Naive thymus-derived CD4-positive, alpha-beta T cell (primary cell): ENCODE results near the gene GOPC. TPM values are rescaled to one million over a fixed set of nuclear protein-coding genes. Genes with fewer than 3 reads are reported as not detected.

ENCODE experiments used
- ATAC-seq: fragments of 150-1000 bp; cut with Tn5 transposase; 2 replicates; pipeline ENCODE4 v1.10.0; 2021; ENCODE audit warnings: mild to moderate bottlenecking, moderate library complexity
- CTCF ChIA-PET: fragments of 350-600 bp; sonication (Branson Sonifier 250); formaldehyde crosslinking; loops from one replicate; lab custom pipeline; 2021; ENCODE audit warnings: antibody characterized with exemption; lab: Charles Lee
- POLR2A ChIA-PET: fragments of 350-600 bp; sonication (Branson Sonifier 250); formaldehyde crosslinking; loops from one replicate; lab custom pipeline; 2021; ENCODE audit warnings: antibody characterized with exemption, inconsistent platforms; lab: Charles Lee
- DNase-seq, 9 donors: peaks; one replicate each; pipeline versions ENCODE4 v3.0.0 to v3.0.0-alpha.2; 2020 to 2022; ENCODE audit warnings: mixed read lengths in 1 of 9
- H3K27ac ChIP-seq: one replicate; pipeline ENCODE4 v1.7.0; 2013; ENCODE audit warnings: mild to moderate bottlenecking, low read depth, low read length, moderate library complexity
- H3K27me3 ChIP-seq, 2 donors: one replicate each; pipeline ENCODE4 v1.7.0; 2013; ENCODE audit warnings: low read length in 2 of 2, mild to moderate bottlenecking in 2 of 2, moderate library complexity in 2 of 2; ENCODE audit not compliant: control insufficient read depth in 2 of 2, insufficient read depth in 2 of 2
- H3K36me3 ChIP-seq, 3 experiments: 1 replicate in 2 of 3; 2 replicates in 1 of 3; pipeline ENCODE4 v1.7.0; 2013; ENCODE audit warnings: low read length in 3 of 3, mild to moderate bottlenecking in 3 of 3, moderate library complexity in 1 of 3; ENCODE audit not compliant: insufficient read depth in 3 of 3, control insufficient read depth in 2 of 3
- H3K4me1 ChIP-seq, 2 donors: one replicate each; pipeline ENCODE4 v1.7.0; 2013; ENCODE audit warnings: low read length in 2 of 2, mild to moderate bottlenecking in 2 of 2, moderate library complexity in 1 of 2; ENCODE audit not compliant: control insufficient read depth in 2 of 2, insufficient read depth in 2 of 2
- H3K4me3 ChIP-seq: 2 replicates; pipeline ENCODE4 v1.7.0; 2013; ENCODE audit warnings: mild to moderate bottlenecking, low read length
- H3K9me3 ChIP-seq, 3 experiments: 1 replicate in 2 of 3; 2 replicates in 1 of 3; pipeline ENCODE4 v1.7.0; 2013; ENCODE audit warnings: low read length in 3 of 3; ENCODE audit not compliant: control insufficient read depth in 2 of 3
- H3K27ac Mint-ChIP-seq, 9 donors: one replicate each; pipeline ENCODE4 v1.8.0; 2020 to 2022; ENCODE audit warnings: mixed read lengths in 9 of 9, mild to moderate bottlenecking in 8 of 9, moderate library complexity in 5 of 9, inconsistent platforms in 2 of 9
- H3K27me3 Mint-ChIP-seq, 5 donors: one replicate each; pipeline ENCODE4 v1.8.0; 2021 to 2022; ENCODE audit warnings: mixed read lengths in 5 of 5, mild to moderate bottlenecking in 1 of 5
- H3K36me3 Mint-ChIP-seq, 5 donors: one replicate each; pipeline ENCODE4 v1.8.0; 2020 to 2022; ENCODE audit warnings: mixed read lengths in 5 of 5, mild to moderate bottlenecking in 3 of 5, inconsistent platforms in 1 of 5
- H3K4me1 Mint-ChIP-seq, 7 donors: one replicate each; pipeline ENCODE4 v1.8.0; 2020 to 2022; ENCODE audit warnings: mixed read lengths in 7 of 7, mild to moderate bottlenecking in 3 of 7, inconsistent platforms in 1 of 7
- H3K4me3 Mint-ChIP-seq, 10 donors: one replicate each; pipeline ENCODE4 v1.8.0; 2020 to 2022; ENCODE audit warnings: mild to moderate bottlenecking in 10 of 10, mixed read lengths in 10 of 10, moderate library complexity in 6 of 10, inconsistent platforms in 2 of 10
- H3K9me3 Mint-ChIP-seq, 11 donors: one replicate each; pipeline ENCODE4 v1.8.0; 2020 to 2022; ENCODE audit warnings: mixed read lengths in 11 of 11, mild to moderate bottlenecking in 4 of 11, inconsistent platforms in 1 of 11, moderate library complexity in 1 of 11
- intact Hi-C, 2 donors: fragments of 100-400 bp; cut with micrococcal nuclease; formaldehyde crosslinking; loops; one replicate each; pipeline ENCODE4 v1.15.1; 2023
- polyA plus RNA-seq, 2 donors: library from polyadenylated mRNA; unstranded; fragments of 300-500 nt; fragmentation: Illumina TruSeq; gene quantifications; one replicate each; pipeline ENCODE4 v1.2.3, GENCODE V29; 2021
- total RNA-seq, 6 experiments: library from RNA in 5 of 6; stranded (reverse) in 5 of 6; gene quantifications; 1 replicate in 5 of 6; 2 replicates in 1 of 6; pipeline ENCODE4 v1.2.3 and lab custom pipeline; 2021 to 2026

Gene GOPC
- total and polyA plus RNA-seq, 7 experiments from 2014 or later, result 14.3 to 39.4 (median 19.5) TPM

DNA sequence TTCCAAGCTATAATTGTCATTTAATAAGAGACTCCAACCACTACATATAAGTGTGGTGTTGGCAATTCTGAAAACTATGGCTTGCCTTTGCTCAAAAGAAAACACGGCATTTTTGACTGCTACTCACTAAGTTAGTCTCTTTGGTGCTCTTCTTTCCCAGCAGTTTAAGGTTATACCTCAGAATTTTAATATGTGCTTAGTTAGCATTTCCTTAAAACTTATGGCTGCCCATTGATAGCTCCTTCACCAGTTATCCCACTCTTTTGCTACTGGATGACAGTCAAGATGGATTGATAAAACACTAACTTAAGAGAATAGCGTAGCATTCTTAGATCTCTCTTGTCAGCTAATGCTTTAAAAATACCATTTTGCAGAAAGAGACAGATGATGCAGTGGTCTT, 34.1 kb downstream of the GOPC start:
- CTCF ChIA-PET, result no interaction called here
- H3K4me1 Mint-ChIP-seq, result peaks cover 0 to 12% (median 3%) of the 10 kb centered on the region in 7 donors
- peak overlapping the region in 5 of 9 donors; percentile 3 to 67 (median 22) for H3K27ac Mint-ChIP-seq
- no peaks in the 10 kb centered on the region for H3K27me3 ChIP-seq
- no peak overlapping the region for H3K4me3 ChIP-seq
- no peaks in the 10 kb centered on the region for H3K9me3 Mint-ChIP-seq
- no peaks in the 10 kb centered on the region for H3K27me3 Mint-ChIP-seq
- DNase-seq, result no peak
- intact Hi-C loops, result no loop called here
- ATAC-seq, result no peak
- no peaks in the 10 kb centered on the region for H3K9me3 ChIP-seq
- no peaks in the 10 kb centered on the region for H3K4me1 ChIP-seq
- H3K36me3 Mint-ChIP-seq, result peaks cover 0 to 20% (median 7%) of the 10 kb centered on the region in 5 donors
- peaks cover 0 to 64% (median 25%) of the 10 kb centered on the region in 3 experiments for H3K36me3 ChIP-seq
- no peak overlapping the region for H3K4me3 Mint-ChIP-seq
- POLR2A ChIA-PET, result interaction anchor here (1.7 kb wide), 1 partner anchor 21 kb away, joined by 3 read pairs; no protein-coding TSS in a partner anchor
- no peak overlapping the region for H3K27ac ChIP-seq

DNA sequence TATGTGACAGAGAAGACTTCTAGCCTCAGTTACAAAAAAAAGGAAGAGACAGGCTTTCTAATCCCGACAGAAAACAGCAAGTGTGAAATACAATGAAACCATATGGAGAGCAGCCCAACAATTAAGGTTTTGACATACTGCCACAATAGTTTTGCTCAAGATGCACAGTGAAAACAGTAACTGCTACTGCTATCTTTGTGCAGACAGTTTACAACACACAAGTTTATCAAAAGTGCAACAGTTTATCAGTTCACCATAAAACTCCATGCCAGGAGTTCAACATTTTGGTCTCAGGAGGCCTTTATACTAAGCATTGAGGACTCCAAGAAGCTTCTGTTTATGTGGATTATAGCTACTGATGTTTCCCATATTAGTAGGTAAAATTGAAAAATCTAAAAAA, 37.6 kb downstream of the GOPC start:
- intact Hi-C loops, result no loop called here
- ChIA-PET POLR2A (no interaction called here), CTCF (interaction anchor here (0.7 kb wide), 1 partner anchor 16 kb away, joined by 3 read pairs; no protein-coding TSS in a partner anchor)
- Histone ChIP-seq H3K4me3 (no peak overlapping the region), H3K27me3 (no peaks in the 10 kb centered on the region), H3K36me3 (peaks cover 0 to 54% (median 20%) of the 10 kb centered on the region in 3 experiments), H3K4me1 (no peaks in the 10 kb centered on the region), H3K9me3 (no peaks in the 10 kb centered on the region), H3K27ac (no peak overlapping the region)
- peaks cover 0 to 20% (median 7%) of the 10 kb centered on the region in 5 donors for H3K36me3 Mint-ChIP-seq
- H3K27me3 Mint-ChIP-seq, result no peaks in the 10 kb centered on the region
- ATAC-seq (no peak), DNase-seq (no peak)
- peak overlapping the region in 1 of 9 donors; percentile 58 for H3K27ac Mint-ChIP-seq
- peaks cover 0 to 4% (median 0%) of the 10 kb centered on the region in 7 donors for H3K4me1 Mint-ChIP-seq
- H3K4me3 Mint-ChIP-seq, result no peak overlapping the region
- H3K9me3 Mint-ChIP-seq, result no peaks in the 10 kb centered on the region

- no peaks in the 10 kb centered on the region for H3K27me3 Mint-ChIP-seq
- ATAC-seq, result no peak
Observed at GRCh38 chr6:117561128-117561527, 41.2 kb downstream of the GOPC start.

GRCh38 chr6:117559299-117559698, 43.0 kb downstream of the GOPC start:
- ChIA-PET POLR2A (interaction anchor here (1.0 to 1.2 kb wide), 3 partner anchors 8 to 107 kb away, joined by 3 read pairs; no protein-coding TSS in a partner anchor), CTCF (interaction anchor here (0.9 to 2.7 kb wide), 3 partner anchors 10 to 110 kb away, joined by 3 to 12 read pairs (median 4); no protein-coding TSS in a partner anchor)
- Histone ChIP-seq H3K27me3 (no peaks in the 10 kb centered on the region), H3K9me3 (no peaks in the 10 kb centered on the region), H3K4me1 (no peaks in the 10 kb centered on the region), H3K4me3 (no peak overlapping the region), H3K36me3 (peaks cover 0 to 14% (median 0%) of the 10 kb centered on the region in 3 experiments), H3K27ac (no peak overlapping the region)
- no peaks in the 10 kb centered on the region for H3K9me3 Mint-ChIP-seq
- DNase-seq, result no peak
- peaks cover 0 to 3% (median 0%) of the 10 kb centered on the region in 7 donors for H3K4me1 Mint-ChIP-seq
- intact Hi-C loops, result loop anchor here in 1 of 2 donors (10.0 kb wide), 1 partner anchor 996 kb away; no protein-coding TSS in a partner anchor
- H3K36me3 Mint-ChIP-seq, result peaks cover 0 to 7% (median 1%) of the 10 kb centered on the region in 5 donors
- no peak overlapping the region for H3K4me3 Mint-ChIP-seq
- H3K27me3 Mint-ChIP-seq, result peaks cover 0 to 2% (median 0%) of the 10 kb centered on the region in 5 donors
- H3K27ac Mint-ChIP-seq, result peak overlapping the region in 2 of 9 donors; percentile 15 to 48
- no peak for ATAC-seq

More at GRCh38 chr6:117561128-117561527, 41.2 kb downstream of the GOPC start:
- ChIA-PET CTCF (interaction anchor here (1.2 to 2.7 kb wide), 3 partner anchors 29 to 111 kb away, joined by 4 to 12 read pairs (median 4); no protein-coding TSS in a partner anchor), POLR2A (no interaction called here)
- DNase-seq, result no peak
- H3K27ac Mint-ChIP-seq, result peak overlapping the region in 3 of 9 donors; percentile 21 to 45 (median 32)
- Histone ChIP-seq H3K27ac (no peak overlapping the region), H3K4me1 (no peaks in the 10 kb centered on the region), H3K27me3 (no peaks in the 10 kb centered on the region), H3K9me3 (no peaks in the 10 kb centered on the region), H3K4me3 (no peak overlapping the region), H3K36me3 (peaks cover 0 to 25% (median 2%) of the 10 kb centered on the region in 3 experiments)
- H3K36me3 Mint-ChIP-seq, result peaks cover 0 to 7% (median 1%) of the 10 kb centered on the region in 5 donors
- H3K9me3 Mint-ChIP-seq, result no peaks in the 10 kb centered on the region
- intact Hi-C loops, result no loop called here
- H3K4me1 Mint-ChIP-seq, result peaks cover 0 to 1% (median 0%) of the 10 kb centered on the region in 7 donors
- H3K4me3 Mint-ChIP-seq, result no peak overlapping the region

DNA sequence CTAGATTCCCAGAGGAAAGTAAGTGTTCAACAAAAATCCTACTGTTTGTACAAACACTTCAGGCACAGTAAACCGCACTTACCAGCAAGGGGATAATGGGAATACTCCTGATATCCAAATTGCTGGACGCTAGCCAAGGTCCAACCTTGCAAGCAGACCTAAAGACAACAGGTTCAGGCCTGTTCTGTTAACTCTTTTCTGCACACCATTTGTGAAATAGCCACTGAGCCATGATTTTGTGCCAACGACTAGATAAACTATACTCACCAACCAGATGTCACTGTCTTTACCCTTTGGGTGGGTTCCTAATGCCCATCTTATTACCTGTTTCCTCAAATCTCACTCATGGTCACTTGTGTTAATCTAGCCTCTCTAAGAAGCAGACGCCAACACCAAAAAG, 43.5 kb downstream of the GOPC start:
- peaks cover 0 to 7% (median 1%) of the 10 kb centered on the region in 5 donors for H3K36me3 Mint-ChIP-seq
- ChIA-PET POLR2A (interaction anchor here (1.1 kb wide), 1 partner anchor 107 kb away, joined by 3 read pairs; no protein-coding TSS in a partner anchor), CTCF (interaction anchor here (0.6 to 2.7 kb wide), 8 partner anchors 10 to 217 kb away, joined by 3 to 12 read pairs (median 4); no protein-coding TSS in a partner anchor)
- H3K9me3 Mint-ChIP-seq, result no peaks in the 10 kb centered on the region
- no peak overlapping the region for H3K27ac ChIP-seq
- peaks cover 0 to 3% (median 0%) of the 10 kb centered on the region in 7 donors for H3K4me1 Mint-ChIP-seq
- H3K4me3 ChIP-seq, result no peak overlapping the region
- no peaks in the 10 kb centered on the region for H3K4me1 ChIP-seq
- no peak overlapping the region for H3K4me3 Mint-ChIP-seq
- no peaks in the 10 kb centered on the region for H3K27me3 ChIP-seq
- peaks cover 0 to 14% (median 0%) of the 10 kb centered on the region in 3 experiments for H3K36me3 ChIP-seq
- DNase-seq (no peak), ATAC-seq (no peak)
- no peaks in the 10 kb centered on the region for H3K9me3 ChIP-seq
- H3K27ac Mint-ChIP-seq, result peak overlapping the region in 2 of 9 donors; percentile 15 to 48
- H3K27me3 Mint-ChIP-seq, result peaks cover 0 to 2% (median 0%) of the 10 kb centered on the region in 5 donors
- intact Hi-C loops, result loop anchor here in 1 of 2 donors (10.0 kb wide), 1 partner anchor 996 kb away; no protein-coding TSS in a partner anchor

DNA sequence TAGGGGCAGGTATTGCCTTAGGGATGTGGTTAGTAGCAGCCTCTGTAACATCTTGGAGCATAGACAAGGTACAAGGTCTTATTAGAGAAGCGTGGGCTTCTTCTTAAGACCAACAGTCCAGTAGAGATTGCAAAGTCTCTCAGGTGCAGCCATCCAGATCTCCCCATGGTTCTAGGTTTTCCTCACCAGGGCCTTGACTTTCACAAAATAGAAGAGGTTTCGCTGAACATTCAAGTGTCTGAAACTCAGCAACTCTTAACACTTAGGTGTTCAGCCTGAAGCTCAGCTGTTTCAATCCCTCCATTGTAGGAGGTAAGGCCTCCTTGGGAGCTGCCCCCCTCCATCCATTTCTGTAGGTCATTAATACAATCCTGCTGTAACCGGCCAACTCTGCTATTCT, 44.4 kb downstream of the GOPC start:
- Histone ChIP-seq H3K9me3 (no peaks in the 10 kb centered on the region), H3K4me1 (no peaks in the 10 kb centered on the region), H3K27ac (no peak overlapping the region), H3K36me3 (peaks cover 0 to 9% (median 0%) of the 10 kb centered on the region in 3 experiments), H3K4me3 (no peak overlapping the region), H3K27me3 (no peaks in the 10 kb centered on the region)
- H3K9me3 Mint-ChIP-seq, result no peaks in the 10 kb centered on the region
- ATAC-seq (no peak), DNase-seq (no peak)
- intact Hi-C loops, result loop anchor here in 1 of 2 donors (10.0 kb wide), 1 partner anchor 997 kb away; no protein-coding TSS in a partner anchor
- ChIA-PET POLR2A (interaction anchor here (1.1 kb wide), 1 partner anchor 106 kb away, joined by 3 read pairs; no protein-coding TSS in a partner anchor), CTCF (interaction anchor here (0.6 to 4.2 kb wide), 7 partner anchors 46 to 216 kb away, joined by 3 to 42 read pairs (median 4); no protein-coding TSS in a partner anchor)
- H3K36me3 Mint-ChIP-seq, result peaks cover 0 to 4% (median 0%) of the 10 kb centered on the region in 5 donors
- H3K4me3 Mint-ChIP-seq, result no peak overlapping the region
- H3K27me3 Mint-ChIP-seq, result peaks cover 0 to 2% (median 0%) of the 10 kb centered on the region in 5 donors
- peak overlapping the region in 2 of 9 donors; percentile 33 to 49 for H3K27ac Mint-ChIP-seq
- H3K4me1 Mint-ChIP-seq, result peaks cover 0 to 3% (median 0%) of the 10 kb centered on the region in 7 donors
